Loucy (cell line): ENCODE results near the gene PDRG1.

Experiments
- H2AFZ ChIP-seq: fragments of 200-600 bp; sonication (generic); 2 replicates; pipeline ENCODE4 v1.6.0; 2016; ENCODE audit warnings: antibody characterized with exemption, mild to moderate bottlenecking, low read length, moderate library complexity
- H3F3A ChIP-seq: fragments of 200-600 bp; 2 replicates; pipeline ENCODE4 v1.6.0; 2016; ENCODE audit warnings: antibody characterized with exemption, low read depth, mild to moderate bottlenecking
- H3K27me3 ChIP-seq: fragments of 200-600 bp; sonication (generic); 2 replicates; pipeline ENCODE4 v1.6.1; 2014; ENCODE audit warnings: low read length, mild to moderate bottlenecking; ENCODE audit not compliant: insufficient read depth, poor library complexity, severe bottlenecking
- H3K36me3 ChIP-seq: fragments of 200-600 bp; sonication (generic); 2 replicates; pipeline ENCODE4 v1.6.1; 2016; ENCODE audit warnings: low read length; ENCODE audit not compliant: insufficient read depth
- H3K4me1 ChIP-seq: fragments of 200-600 bp; sonication (generic); 2 replicates; pipeline ENCODE4 v1.5.1; 2014; ENCODE audit warnings: low read length, mild to moderate bottlenecking; ENCODE audit not compliant: insufficient read depth, poor library complexity, severe bottlenecking
- H3K4me2 ChIP-seq: fragments of 200-600 bp; sonication (generic); 2 replicates; pipeline ENCODE4 v1.6.0; 2014; ENCODE audit warnings: antibody characterized with exemption, low read length, low read depth, mild to moderate bottlenecking; ENCODE audit not compliant: poor library complexity, severe bottlenecking
- H3K4me3 ChIP-seq: fragments of 200-600 bp; sonication (generic); 2 replicates; pipeline ENCODE4 v1.5.1; 2014; ENCODE audit warnings: low read length, mild to moderate bottlenecking, mixed read lengths; ENCODE audit not compliant: poor library complexity, severe bottlenecking
- H3K79me2 ChIP-seq: fragments of 200-600 bp; sonication (generic); 2 replicates; pipeline ENCODE4 v1.6.1; 2014; ENCODE audit warnings: low read length; ENCODE audit not compliant: insufficient read depth
- H3K9ac ChIP-seq: fragments of 200-600 bp; sonication (generic); 2 replicates; pipeline ENCODE4 v1.6.0; 2014; ENCODE audit warnings: mild to moderate bottlenecking, low read depth, low read length, moderate library complexity; ENCODE audit not compliant: poor library complexity, severe bottlenecking
- H3K9me2 ChIP-seq: fragments of 200-600 bp; sonication (generic); replicated peaks from 2 replicates; pipeline ENCODE4 v1.6.1; 2016; ENCODE audit warnings: low read depth, low read length, mixed read lengths
- H3K9me3 ChIP-seq: fragments of 200-600 bp; sonication (generic); 2 replicates; pipeline ENCODE4 v1.6.1; 2014; ENCODE audit warnings: mild to moderate bottlenecking, antibody characterized with exemption, low read length, low read depth; ENCODE audit not compliant: insufficient read depth
- H4K20me1 ChIP-seq: fragments of 200-600 bp; sonication (generic); 2 replicates; pipeline ENCODE4 v1.6.0; 2014; ENCODE audit warnings: antibody characterized with exemption, low read length, mild to moderate bottlenecking; ENCODE audit not compliant: insufficient read depth, poor library complexity, severe bottlenecking
- EZH2phosphoT487 ChIP-seq: fragments of 200-600 bp; IDR thresholded peaks from 2 replicates; pipeline ENCODE4 v1.6.1; 2018; ENCODE audit warnings: antibody characterized with exemption, mild to moderate bottlenecking, moderate library complexity, borderline replicate concordance
- TF ChIP-seq, protein P1 (sequence below): fragments of 200-600 bp; sonication (generic); conservative IDR thresholded peaks from 2 replicates; pipeline ENCODE4 v1.5.1; 2014; ENCODE audit warnings: mild to moderate bottlenecking, antibody characterized with exemption, low read length

PDRG1 gene

DNA sequence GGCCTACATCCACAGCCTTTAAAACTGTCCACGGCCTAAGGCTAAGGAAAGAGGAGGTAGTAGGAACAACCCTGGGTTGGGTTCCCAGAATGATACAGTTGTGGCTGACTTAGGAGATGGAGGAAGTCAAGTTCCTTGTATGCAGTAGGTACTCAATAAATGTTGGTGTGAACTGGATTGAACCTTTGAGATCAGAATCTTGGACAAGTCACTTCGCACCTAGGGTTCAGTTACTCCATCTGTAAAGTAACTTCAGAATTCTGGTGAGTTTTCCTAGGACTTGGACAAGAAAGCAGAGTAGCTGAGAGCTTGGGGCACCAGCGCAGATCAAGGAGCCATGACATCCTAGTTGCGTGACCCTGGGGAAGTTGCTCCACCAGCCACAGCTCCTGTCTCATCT lies 25.2 kb upstream of the PDRG1 start:
- Histone ChIP-seq H3F3A (no peaks in the 10 kb centered on the region), H3K79me2 (no peaks in the 10 kb centered on the region), H3K4me3 (no peak overlapping the region), H4K20me1 (no peaks in the 10 kb centered on the region), H3K4me1 (peaks cover 4% of the 10 kb centered on the region), H3K27me3 (no peaks in the 10 kb centered on the region), H3K9me3 (no peaks in the 10 kb centered on the region), H3K36me3 (no peaks in the 10 kb centered on the region), H3K9me2 (no peaks in the 10 kb centered on the region), H3K9ac (no peak overlapping the region), H3K4me2 (no peak overlapping the region), H2AFZ (no peak overlapping the region)
- TF ChIP-seq, protein P1, sequence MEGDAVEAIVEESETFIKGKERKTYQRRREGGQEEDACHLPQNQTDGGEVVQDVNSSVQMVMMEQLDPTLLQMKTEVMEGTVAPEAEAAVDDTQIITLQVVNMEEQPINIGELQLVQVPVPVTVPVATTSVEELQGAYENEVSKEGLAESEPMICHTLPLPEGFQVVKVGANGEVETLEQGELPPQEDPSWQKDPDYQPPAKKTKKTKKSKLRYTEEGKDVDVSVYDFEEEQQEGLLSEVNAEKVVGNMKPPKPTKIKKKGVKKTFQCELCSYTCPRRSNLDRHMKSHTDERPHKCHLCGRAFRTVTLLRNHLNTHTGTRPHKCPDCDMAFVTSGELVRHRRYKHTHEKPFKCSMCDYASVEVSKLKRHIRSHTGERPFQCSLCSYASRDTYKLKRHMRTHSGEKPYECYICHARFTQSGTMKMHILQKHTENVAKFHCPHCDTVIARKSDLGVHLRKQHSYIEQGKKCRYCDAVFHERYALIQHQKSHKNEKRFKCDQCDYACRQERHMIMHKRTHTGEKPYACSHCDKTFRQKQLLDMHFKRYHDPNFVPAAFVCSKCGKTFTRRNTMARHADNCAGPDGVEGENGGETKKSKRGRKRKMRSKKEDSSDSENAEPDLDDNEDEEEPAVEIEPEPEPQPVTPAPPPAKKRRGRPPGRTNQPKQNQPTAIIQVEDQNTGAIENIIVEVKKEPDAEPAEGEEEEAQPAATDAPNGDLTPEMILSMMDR = no peak
- no peak for TF ChIP-seq EZH2phosphoT487

DNA sequence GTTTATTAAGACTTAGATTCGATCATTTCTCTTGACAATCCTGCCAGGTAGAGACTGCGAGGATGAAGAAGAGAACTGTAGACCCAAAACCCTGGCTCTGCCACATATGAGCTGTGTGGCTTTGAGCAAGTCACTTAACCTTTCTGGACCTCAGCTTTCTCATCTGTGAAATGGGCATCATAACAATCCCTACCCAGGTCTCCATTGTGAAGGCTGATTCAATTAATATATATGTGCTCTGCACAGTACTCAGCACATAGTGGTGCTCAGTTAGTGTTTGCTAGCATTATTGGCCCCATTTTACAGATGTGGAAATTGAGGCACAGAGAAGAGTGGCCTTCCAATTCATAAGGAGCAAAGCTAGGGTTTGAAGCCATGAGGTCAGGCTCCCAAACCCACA lies 24.0 kb upstream of the PDRG1 start:
- Histone ChIP-seq H2AFZ (no peak overlapping the region), H3K4me2 (no peak overlapping the region), H3K4me1 (peaks cover 4% of the 10 kb centered on the region), H3K79me2 (no peaks in the 10 kb centered on the region), H3F3A (no peaks in the 10 kb centered on the region), H3K9ac (no peak overlapping the region), H3K9me3 (no peaks in the 10 kb centered on the region), H3K4me3 (no peak overlapping the region), H3K9me2 (no peaks in the 10 kb centered on the region), H3K27me3 (no peaks in the 10 kb centered on the region), H4K20me1 (no peaks in the 10 kb centered on the region), H3K36me3 (no peaks in the 10 kb centered on the region)
- no peak for TF ChIP-seq EZH2phosphoT487
- TF ChIP-seq, protein P1 = no peak

DNA sequence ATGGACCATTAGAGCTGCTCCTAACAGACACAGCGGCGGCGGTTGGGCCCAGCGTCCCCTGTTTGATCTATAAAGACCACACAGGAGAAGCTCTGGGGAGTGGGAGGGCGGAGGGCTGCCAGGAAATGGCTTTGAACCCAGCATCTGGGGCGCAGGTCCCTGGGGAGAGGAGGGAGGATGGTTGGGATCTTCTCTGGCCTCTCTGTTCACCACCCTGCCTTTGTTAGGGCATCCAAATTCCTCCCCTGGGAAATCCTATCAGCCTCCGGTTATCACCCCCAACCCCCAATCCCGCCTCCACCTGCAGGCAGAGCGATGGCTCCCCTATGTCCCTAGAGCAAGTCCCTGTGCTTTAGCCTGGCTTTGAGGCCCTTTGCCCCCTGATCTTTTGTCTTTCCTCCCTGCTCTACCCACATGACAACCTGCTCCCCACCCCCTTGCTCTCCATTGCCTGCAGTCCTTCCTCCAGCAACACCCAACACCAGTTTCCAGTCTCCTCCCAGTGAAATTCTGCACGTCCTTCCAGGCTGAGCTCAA lies 23.2 kb upstream of the PDRG1 start:
- Histone ChIP-seq H3F3A (no peaks in the 10 kb centered on the region), H3K27me3 (no peaks in the 10 kb centered on the region), H3K9ac (no peak overlapping the region), H3K36me3 (no peaks in the 10 kb centered on the region), H3K79me2 (no peaks in the 10 kb centered on the region), H3K4me1 (peaks cover 4% of the 10 kb centered on the region), H3K9me2 (no peaks in the 10 kb centered on the region), H4K20me1 (no peaks in the 10 kb centered on the region), H3K4me2 (no peak overlapping the region), H2AFZ (no peak overlapping the region), H3K4me3 (no peak overlapping the region), H3K9me3 (no peaks in the 10 kb centered on the region)
- TF ChIP-seq, protein P1 = no peak
- TF ChIP-seq EZH2phosphoT487 = no peak
